Measurements from ENCODE around the gene ELK4. TPM values are rescaled to one million over a fixed set of nuclear protein-coding genes. Genes with fewer than 3 reads are reported as not detected.

ELK4 gene, protein sequence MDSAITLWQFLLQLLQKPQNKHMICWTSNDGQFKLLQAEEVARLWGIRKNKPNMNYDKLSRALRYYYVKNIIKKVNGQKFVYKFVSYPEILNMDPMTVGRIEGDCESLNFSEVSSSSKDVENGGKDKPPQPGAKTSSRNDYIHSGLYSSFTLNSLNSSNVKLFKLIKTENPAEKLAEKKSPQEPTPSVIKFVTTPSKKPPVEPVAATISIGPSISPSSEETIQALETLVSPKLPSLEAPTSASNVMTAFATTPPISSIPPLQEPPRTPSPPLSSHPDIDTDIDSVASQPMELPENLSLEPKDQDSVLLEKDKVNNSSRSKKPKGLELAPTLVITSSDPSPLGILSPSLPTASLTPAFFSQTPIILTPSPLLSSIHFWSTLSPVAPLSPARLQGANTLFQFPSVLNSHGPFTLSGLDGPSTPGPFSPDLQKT
- 100 to 1,000 TPM in 1 of 2 donors, 10 to 100 TPM in 1; 92.8 to 100 TPM for total RNA-seq
- total RNA-seq = 79.6 to 89.3 reads per million in 2 donors

DNA sequence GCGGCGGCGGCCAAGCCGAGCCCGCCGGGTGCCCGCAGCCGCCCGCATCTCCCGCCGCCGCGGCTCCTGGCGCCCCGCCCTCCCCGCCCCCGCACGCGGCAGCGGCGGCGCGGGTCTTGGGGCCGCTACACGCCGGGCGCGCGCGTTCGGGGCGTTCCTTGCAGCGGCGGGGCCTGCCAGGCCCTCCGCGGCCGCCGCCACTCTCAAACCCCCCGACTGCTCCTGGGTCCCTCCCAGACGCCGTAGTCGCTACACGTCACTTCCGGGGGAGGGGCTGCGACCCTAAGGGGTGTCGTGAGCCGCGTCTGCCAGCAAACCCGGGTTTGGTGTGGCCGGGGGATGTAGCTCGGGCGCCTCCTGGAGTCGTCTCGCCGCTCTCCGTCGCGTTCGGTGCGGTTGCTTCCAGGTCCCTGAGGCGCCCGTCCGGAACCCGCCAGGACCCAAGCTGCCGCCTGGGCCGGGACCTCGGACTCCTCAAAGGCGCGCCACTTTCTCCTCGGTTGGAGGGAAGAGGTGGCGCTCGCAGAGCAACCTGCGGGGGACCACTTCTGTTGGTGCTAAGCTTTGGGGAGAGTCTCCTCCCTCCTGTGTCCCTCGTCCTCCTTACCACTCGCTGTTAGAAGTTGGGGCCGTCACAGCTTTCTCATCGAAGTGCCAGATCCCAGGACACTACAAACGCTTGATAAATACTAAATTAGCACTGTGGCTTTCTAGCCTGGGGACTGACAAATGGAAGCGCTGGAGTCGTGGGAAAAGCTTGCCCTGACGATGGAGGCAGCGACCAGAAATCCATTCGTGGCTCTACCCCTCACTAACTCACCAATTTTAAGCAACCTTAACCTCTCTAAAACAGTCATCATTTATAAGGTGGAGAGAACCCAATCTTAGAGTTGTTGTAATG is at the start of gene ELK4:
Gene ELK4 (minus strand): TSS at position 244 of the 901 bp plus-strand sequence. CDS start 8,129 bp downstream, outside the sequence.
- no peaks in the 10 kb centered on the region for H3K9me3 ChIP-seq (ENCODE audit: control insufficient read depth, low read length, poor library complexity, severe bottlenecking)
- Mint-ChIP-seq H3K36me3 (ENCODE audit: low read depth) (no peaks in the 10 kb centered on the region), H3K27ac (peak within 1 kb of the TSS; percentile 94), H3K4me3 (peak within 1 kb of the TSS; percentile 95), H3K4me1 (peaks cover 12% of the 10 kb centered on the region), H3K27me3 (no peaks in the 10 kb centered on the region)
- ATAC-seq = peak; percentile 86
- peak; percentile 98 to 99 (median 98) for DNase-seq

DNA sequence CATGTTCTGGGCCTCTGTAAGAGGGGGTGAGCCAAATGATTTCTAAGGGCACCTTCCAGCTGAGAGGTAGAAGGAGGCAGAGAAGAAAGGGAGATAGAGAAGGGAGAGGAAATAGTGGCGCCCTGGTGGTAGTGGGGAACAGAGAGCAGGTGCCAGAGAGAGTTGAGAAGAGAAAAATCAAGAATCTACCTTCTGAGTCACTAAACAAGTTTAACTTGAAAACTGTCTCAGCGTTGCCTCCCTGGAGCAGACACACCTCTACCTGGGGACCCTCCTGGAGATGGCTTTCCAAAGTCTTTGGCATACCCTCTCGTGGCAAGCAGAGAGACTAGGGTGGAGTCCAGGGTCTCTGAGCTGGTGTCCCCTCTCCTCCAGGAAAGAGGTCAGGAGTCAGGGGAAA is 49.6 kb upstream of the ELK4 start:
- Mint-ChIP-seq H3K36me3 (ENCODE audit: low read depth) (no peaks in the 10 kb centered on the region), H3K4me3 (peak overlapping the region; percentile 88), H3K4me1 (peaks cover 7% of the 10 kb centered on the region), H3K27ac (no peak overlapping the region), H3K27me3 (peaks cover 30% of the 10 kb centered on the region)
- no peaks in the 10 kb centered on the region for H3K9me3 ChIP-seq (ENCODE audit: control insufficient read depth, low read length, poor library complexity, severe bottlenecking)
- DNase-seq (no peak), ATAC-seq (no peak)

DNA sequence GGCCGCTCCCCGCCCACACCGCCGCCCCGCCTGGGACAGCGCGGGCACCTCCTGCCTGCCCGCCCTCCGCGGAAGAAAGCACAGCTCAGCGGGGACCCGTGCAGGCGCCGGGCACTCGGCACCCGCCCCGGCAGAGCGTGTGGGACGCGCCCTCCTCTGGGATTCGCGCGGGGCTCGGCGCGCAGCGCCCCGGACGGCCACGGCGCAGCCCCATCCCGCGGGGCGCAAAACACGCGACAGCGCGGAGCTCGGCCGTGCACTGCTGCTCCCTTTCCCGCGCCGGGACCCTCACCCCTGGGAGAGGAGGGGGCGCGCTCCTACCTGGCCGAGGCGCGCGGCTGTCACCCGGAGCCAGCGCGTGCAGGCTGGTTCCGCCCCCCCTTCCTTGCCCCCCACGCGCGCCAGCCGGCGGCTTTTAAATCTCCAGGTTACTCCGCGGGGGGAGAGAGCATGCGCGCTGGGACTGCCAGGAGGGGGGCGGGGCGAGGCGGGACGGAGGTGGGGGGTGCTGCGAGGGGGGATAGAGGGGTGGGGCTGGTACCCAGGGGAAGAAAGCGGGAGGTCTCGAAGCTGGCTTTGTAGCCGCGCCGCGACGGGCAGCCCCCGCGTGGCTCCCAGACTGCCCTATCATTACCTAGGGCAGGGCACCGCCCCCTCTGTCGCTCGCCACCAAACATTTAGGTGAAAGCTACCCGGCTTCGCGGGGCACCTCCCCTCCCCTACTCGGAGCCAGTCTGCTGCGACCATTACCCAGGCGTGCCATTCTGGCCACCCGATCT is 48.5 kb upstream of the ELK4 start, which contains the start of gene SLC45A3:
Gene SLC45A3 (minus strand): TSS at position 437 of the 779 bp plus-strand sequence. CDS start 15,853 bp downstream, outside the sequence.
- Mint-ChIP-seq H3K36me3 (ENCODE audit: low read depth) (no peaks in the 10 kb centered on the region), H3K4me1 (peaks cover 7% of the 10 kb centered on the region), H3K27me3 (peaks cover 41% of the 10 kb centered on the region), H3K4me3 (peak within 1 kb of the TSS; percentile 88), H3K27ac (peak within 1 kb of the TSS; percentile 73)
- no peaks in the 10 kb centered on the region for H3K9me3 ChIP-seq (ENCODE audit: control insufficient read depth, low read length, poor library complexity, severe bottlenecking)
- DNase-seq (no peak), ATAC-seq (peak; percentile 68)

DNA sequence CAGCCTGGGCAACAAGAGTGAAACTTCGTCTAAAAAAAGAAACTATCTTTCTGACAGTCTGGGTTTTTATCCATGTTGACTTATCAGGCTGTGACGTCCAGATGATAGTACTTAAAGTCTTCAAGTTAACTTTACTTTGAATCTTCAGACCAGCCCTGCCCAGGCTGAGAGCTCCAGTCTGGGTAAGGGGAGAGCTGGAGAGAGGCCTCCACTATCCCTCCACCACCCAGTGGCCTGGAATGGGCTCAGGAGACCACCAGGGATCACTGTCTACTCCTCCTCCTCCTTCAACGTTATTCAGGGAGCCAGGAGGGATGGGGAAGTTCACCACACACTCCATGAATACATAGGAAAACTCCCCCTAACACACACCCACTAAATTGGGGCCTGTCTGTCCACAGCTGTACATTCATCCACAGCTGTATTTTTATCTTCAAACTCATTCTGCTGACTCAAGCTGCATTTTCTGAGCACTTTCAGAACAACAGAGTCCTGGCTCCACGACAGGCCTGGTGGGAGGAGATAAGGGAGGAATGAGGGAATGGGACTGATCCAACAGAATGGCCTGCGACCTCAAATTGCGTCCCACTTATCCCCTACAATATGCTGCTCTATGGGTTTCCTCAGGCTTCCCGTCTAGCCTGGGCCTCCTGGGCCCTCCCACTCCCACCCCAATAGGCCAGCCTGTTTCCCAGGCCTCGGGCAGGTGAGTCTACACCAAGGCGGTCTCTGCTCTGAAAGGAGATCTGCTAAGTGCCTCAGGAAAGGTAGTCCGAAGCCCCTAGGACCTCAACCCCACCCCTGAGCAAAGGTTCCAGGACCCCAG is 46.7 kb upstream of the ELK4 start:
- ATAC-seq (no peak), DNase-seq (no peak)
- peak overlapping the region; percentile 73 for H3K27ac Mint-ChIP-seq
- peaks cover 41% of the 10 kb centered on the region for H3K27me3 Mint-ChIP-seq
- H3K4me3 Mint-ChIP-seq = peak overlapping the region; percentile 88
- no peaks in the 10 kb centered on the region for H3K36me3 Mint-ChIP-seq (ENCODE audit: low read depth)
- H3K9me3 ChIP-seq (ENCODE audit: control insufficient read depth, low read length, poor library complexity, severe bottlenecking) = no peaks in the 10 kb centered on the region
- peaks cover 7% of the 10 kb centered on the region for H3K4me1 Mint-ChIP-seq

DNA sequence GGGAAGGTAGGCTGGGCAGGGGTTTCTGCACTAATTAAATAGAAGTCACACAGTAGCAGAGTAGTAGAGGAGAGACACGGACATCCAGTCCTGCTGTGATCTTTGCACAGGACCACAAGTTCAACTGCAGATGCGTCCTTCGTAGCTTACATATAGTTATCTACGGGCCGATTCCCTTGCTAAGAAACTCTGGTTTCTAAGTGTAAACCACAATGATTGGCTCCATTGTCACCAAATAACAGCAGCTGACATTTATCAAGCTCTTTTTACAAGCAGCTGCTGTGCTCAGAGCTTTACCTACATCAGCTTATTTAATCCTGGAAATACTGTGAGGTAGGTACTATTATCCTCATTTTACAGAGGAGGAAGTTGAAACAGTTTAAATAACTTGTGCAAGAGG is 45.4 kb upstream of the ELK4 start:
- Mint-ChIP-seq H3K4me1 (peaks cover 7% of the 10 kb centered on the region), H3K27ac (no peak overlapping the region), H3K27me3 (peaks cover 41% of the 10 kb centered on the region), H3K36me3 (ENCODE audit: low read depth) (no peaks in the 10 kb centered on the region), H3K4me3 (no peak overlapping the region)
- no peaks in the 10 kb centered on the region for H3K9me3 ChIP-seq (ENCODE audit: control insufficient read depth, low read length, poor library complexity, severe bottlenecking)
- ATAC-seq (no peak), DNase-seq (no peak)

DNA sequence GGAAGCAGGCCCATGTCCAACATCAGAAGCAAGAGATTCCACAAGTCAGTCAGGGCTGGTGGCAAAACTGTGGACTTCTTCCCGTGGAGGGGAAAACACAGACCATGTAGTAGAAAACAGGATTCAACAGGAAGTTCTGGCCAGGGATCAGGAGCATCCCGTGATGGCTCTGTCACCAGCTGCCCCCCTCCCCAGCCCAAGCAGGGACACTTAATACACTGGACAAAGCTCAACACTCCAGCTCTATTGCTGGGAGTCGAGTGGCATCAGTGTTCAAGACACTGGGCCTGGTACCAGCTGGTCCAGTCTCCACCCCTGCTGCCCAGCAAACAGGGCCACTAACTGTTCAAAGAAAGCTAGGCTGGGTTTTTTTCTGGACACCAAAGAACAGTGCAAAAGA is 44.8 kb upstream of the ELK4 start:
- peaks cover 44% of the 10 kb centered on the region for H3K27me3 Mint-ChIP-seq
- ATAC-seq = no peak
- H3K36me3 Mint-ChIP-seq (ENCODE audit: low read depth) = no peaks in the 10 kb centered on the region
- H3K4me1 Mint-ChIP-seq = peaks cover 7% of the 10 kb centered on the region
- no peak overlapping the region for H3K4me3 Mint-ChIP-seq
- H3K27ac Mint-ChIP-seq = no peak overlapping the region
- no peak for DNase-seq
- H3K9me3 ChIP-seq (ENCODE audit: control insufficient read depth, low read length, poor library complexity, severe bottlenecking) = no peaks in the 10 kb centered on the region

DNA sequence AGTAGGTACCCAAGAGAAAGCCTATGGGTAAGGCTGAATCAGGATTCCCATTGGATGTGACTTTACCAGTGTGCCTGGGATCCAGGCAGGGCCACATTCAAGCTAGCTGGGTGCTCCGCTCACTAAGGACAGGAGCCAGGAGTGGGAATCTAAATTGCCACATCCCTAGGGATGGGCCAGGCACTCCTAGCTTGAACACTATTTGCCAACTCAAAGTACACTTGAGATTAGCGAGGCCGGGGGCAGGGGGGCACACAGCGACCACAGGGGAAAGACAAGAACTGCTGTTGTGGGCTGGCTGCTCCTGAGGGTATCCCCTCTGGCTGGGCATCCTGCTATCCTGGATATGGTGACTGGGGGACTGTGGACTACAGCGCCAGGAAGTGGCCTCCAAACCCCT is 44.2 kb upstream of the ELK4 start:
- H3K36me3 Mint-ChIP-seq (ENCODE audit: low read depth) = no peaks in the 10 kb centered on the region
- no peaks in the 10 kb centered on the region for H3K9me3 ChIP-seq (ENCODE audit: control insufficient read depth, low read length, poor library complexity, severe bottlenecking)
- ATAC-seq = no peak
- no peak overlapping the region for H3K27ac Mint-ChIP-seq
- no peak for DNase-seq
- H3K27me3 Mint-ChIP-seq = peaks cover 44% of the 10 kb centered on the region
- H3K4me1 Mint-ChIP-seq = peaks cover 7% of the 10 kb centered on the region
- H3K4me3 Mint-ChIP-seq = no peak overlapping the region

DNA sequence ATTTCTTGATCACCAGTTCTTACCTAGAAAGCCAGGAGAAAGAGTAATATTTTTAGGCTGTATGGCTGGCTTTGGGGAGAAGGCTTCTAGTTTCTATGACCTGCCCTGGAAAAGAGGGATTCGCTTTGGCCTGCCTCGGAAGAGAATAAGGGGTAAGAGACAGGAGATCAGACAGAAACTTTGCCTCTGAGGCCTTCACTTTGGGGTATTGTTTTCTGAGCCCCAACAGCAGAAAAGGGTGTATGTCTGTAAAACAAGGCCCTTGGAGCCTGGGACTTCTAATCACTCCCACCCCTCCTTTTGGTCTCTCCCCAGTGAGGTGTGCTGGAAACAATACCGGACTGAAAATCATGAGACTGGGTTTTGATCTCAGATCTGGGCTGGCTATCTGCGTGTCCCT is 43.4 kb upstream of the ELK4 start:
- ATAC-seq (no peak), DNase-seq (no peak)
- H3K36me3 Mint-ChIP-seq (ENCODE audit: low read depth) = no peaks in the 10 kb centered on the region
- H3K27me3 Mint-ChIP-seq = peaks cover 40% of the 10 kb centered on the region
- H3K4me1 Mint-ChIP-seq = peaks cover 5% of the 10 kb centered on the region
- no peaks in the 10 kb centered on the region for H3K9me3 ChIP-seq (ENCODE audit: control insufficient read depth, low read length, poor library complexity, severe bottlenecking)
- no peak overlapping the region for H3K27ac Mint-ChIP-seq
- no peak overlapping the region for H3K4me3 Mint-ChIP-seq

DNA sequence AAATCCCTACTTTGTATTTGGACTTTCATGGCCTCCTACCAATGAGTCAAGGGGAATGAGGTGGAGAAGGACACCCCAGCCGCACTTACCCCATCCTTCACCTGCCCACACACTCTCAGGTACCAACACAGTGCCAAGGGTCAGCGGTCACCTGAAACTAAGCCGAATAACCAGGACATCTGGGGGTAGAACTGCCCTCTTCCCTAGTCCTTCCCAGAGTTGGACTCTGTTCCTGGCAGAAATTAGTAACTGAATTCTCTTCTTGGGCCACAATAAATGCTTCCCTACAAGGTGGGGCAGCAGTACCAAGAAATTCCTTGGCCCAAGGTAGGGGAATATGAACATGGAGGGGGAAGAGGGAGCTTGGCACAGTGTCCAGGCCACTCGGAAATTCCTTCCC is 41.2 kb upstream of the ELK4 start:
- Mint-ChIP-seq H3K4me3 (no peak overlapping the region), H3K36me3 (ENCODE audit: low read depth) (no peaks in the 10 kb centered on the region), H3K27ac (no peak overlapping the region), H3K4me1 (peaks cover 5% of the 10 kb centered on the region), H3K27me3 (peaks cover 48% of the 10 kb centered on the region)
- no peaks in the 10 kb centered on the region for H3K9me3 ChIP-seq (ENCODE audit: control insufficient read depth, low read length, poor library complexity, severe bottlenecking)
- ATAC-seq = no peak
- DNase-seq = no peak

DNA sequence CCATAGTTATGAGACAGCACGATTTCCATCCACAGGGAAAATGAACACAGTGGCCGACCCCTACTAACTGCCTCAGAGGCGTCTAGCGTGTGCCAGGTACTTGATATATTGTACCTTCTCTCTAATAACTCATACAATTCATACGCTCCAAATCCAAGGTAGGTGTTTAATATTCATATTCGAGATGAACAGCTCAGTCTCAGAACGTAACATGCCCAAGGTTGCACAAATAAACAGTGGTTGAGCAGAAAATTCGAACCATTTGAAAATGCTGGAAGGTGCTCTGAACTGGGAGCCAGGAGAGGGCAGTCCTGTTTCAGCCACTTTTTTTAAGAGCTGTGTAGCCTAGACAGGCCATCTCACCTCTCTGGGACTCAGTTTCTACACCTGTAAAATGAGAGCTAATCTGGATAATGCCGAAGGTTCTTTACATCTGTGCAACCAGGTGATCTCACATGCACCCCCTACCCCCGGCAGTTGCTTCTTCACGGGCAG is 40.6 kb upstream of the ELK4 start:
- Mint-ChIP-seq H3K4me3 (no peak overlapping the region), H3K27ac (no peak overlapping the region), H3K36me3 (ENCODE audit: low read depth) (no peaks in the 10 kb centered on the region), H3K27me3 (peaks cover 50% of the 10 kb centered on the region), H3K4me1 (peaks cover 5% of the 10 kb centered on the region)
- no peaks in the 10 kb centered on the region for H3K9me3 ChIP-seq (ENCODE audit: control insufficient read depth, low read length, poor library complexity, severe bottlenecking)
- DNase-seq (no peak), ATAC-seq (no peak)

DNA sequence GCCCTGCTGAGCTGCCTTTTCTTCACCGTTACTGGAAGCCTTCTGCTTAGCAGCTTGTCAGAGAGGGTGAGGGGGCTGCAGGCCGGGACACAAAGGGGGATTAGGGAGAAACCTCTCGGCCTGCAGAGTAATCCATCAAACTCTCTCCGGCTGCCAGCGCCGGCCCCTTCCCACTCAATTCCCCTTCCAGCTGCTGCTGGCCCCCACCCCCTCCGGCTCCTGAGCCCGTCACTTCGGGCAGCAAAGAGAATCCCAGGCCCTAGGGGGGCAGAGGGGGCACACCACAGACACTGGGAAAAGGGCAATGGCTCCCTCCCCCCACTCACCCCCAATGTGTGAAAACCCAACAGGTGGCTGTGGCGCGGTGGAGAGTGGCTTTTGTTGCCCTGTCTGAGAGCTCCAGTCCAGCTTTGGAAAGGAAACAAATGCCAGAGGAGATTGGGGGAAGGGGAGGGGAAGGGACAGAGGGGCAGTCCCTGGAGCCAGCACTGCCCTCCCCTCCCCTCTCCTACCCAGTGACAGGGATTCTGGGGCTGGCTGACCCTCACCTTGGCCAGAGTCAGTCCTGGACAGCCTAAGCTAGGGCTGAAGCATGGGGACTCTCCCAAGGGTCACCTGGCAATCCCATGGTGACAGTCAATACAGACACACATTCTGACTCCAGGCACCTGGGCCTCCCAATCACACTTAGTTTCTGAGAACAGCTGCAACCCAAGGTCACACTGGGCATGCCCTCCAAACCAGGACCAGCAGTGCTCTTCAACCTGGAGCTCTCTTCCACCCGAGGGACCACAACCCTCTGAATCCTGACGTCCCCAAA is 39.0 kb upstream of the ELK4 start:
- Mint-ChIP-seq H3K27me3 (peaks cover 36% of the 10 kb centered on the region), H3K4me3 (no peak overlapping the region), H3K4me1 (peaks cover 5% of the 10 kb centered on the region), H3K36me3 (ENCODE audit: low read depth) (no peaks in the 10 kb centered on the region), H3K27ac (peak overlapping the region; percentile 34)
- no peaks in the 10 kb centered on the region for H3K9me3 ChIP-seq (ENCODE audit: control insufficient read depth, low read length, poor library complexity, severe bottlenecking)
- DNase-seq (no peak), ATAC-seq (no peak)

All from T-helper 17 cell (primary cell).